ENCODE measurements around the gene TSKU.

DNA sequence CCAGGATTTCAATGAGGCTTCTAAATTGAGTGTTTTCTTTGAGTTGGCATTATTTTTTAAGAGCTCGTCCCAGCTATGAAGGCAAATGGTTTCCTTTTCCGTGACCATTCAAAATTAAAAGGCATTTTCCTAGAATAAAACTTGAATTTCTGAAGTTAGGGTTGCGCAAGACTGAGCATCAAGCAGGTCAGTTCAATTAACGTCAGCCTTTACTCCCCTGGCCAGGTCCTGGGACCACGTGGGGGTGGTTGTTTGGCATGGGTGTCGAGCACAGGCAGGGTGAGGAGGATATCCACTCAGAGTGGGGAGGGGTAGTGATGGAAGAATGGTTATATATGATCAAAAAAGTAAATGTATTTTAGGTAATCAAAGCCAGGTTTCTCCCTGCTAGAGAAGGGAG is 43.4 kb upstream of the TSKU start:
- TF ChIP-seq POLR2A (IDR thresholded peaks at IDR 0.05; ENCODE audit: low read length), result no peak
- TF ChIP-seq GATA1 (IDR thresholded peaks at IDR 0.05; ENCODE audit: low read depth, low read length), result no peak
